GM18498 (cell line): ENCODE results near the gene STK35.

Source experiments
- ATAC-seq: cut with Tn5 transposase; IDR thresholded peaks from one replicate; pipeline ENCODE4 v1.9.1; 2021; ENCODE audit warnings: mild to moderate bottlenecking, moderate library complexity; ENCODE audit not compliant: unreplicated experiment

STK35 gene

DNA sequence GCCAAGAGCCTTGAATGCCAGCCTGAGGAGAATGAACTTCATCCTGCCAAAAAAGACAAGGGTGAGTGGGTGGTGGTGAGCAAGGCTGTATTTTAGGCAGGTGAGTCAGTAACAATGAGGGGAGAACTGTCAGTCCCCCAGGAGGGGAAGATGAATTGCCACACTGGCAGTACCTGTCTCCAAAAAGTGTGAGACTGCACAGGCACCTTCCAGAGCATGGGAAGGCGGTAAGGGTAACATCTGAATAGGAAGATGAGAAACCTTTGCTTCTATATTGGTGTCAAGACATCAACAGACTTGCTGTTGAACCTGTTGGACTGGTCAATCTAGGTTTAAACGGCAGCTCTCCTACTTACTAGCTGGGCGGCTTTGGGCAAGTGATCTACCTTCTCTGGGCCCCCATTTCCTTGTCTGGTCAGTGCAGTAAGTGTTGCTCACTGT, 30.9 kb downstream of the STK35 start:
- ATAC-seq, result no peak

DNA sequence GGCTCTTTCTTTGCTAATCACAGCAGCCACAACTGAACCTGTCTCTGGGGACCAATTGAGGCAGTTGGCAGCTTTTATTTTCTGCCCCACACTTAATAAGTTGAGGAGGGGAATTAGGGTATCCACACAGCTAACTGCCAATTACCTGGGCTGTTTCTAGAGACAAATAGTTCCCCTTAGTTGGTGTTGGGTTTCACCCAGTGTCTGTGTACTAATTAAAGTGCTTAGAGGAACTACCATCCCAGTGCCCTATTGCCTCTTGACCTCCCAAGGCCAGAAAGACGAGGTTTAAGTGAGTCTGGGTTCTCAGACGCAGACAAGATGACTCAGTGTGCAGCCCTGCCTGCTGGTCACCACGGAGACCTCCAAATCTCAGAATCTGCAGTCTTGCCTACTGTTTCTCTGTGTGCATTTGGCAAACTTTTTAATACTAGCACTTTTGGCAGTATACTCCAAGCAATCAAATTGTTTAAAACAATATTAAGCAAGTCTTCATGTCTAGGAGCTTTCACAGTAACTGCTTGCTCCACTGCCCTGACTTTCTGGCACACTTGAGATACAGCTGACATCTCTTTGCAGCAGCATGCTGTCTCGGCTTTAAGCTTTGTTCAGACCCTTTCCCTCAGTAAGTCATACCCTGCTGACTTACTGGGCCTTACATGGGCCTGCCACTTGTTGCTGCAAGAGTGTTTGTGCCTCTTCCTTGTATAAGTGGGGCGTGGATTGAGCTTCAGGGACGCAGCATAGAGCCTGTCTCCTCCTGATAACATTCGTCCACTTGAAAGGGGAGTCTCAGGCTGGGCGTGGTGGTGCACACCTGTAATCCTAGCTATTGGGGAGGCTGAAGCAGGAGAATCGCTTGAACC, 31.9 kb downstream of the STK35 start:
- ATAC-seq, result no peak

DNA sequence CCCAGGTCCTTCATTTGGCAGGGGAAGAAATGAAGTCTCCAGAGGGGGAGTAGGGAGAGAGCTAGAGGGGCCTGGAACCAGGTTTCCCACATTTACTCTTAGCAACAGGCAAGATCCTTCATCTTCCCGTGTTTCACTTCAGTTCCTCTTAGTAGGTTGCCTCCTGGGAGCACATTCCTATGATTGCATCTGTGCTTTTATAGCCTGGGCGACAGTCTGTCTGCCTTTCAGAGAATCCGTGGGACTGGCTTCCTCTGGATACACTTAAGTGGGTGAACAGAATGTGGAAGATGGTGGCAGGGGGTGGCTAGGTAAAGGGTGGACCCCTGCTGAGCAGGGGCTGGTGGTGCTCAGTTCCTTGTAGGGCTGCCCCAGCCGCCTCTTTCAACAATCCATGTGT, 33.4 kb downstream of the STK35 start:
- no peak for ATAC-seq

DNA sequence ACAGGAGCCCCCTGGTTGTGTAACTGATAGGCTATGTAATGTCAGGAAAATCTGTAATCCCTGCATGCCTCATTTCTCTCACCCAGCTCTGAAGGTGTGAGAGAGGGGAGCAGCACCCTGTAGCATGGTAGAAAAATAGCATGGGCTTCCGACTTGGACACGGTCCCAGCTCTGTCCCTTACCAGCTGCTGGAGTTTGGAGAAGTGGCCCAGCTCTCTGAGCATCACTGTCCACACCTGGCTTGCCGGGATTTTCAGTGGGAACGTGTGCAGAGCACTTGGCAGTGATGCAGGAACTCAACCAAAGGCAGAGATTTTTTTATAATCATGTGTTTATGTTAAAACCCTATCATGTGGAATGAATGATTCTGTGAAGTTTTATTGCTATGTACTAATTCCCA, 34.6 kb downstream of the STK35 start:
- ATAC-seq, result no peak

DNA sequence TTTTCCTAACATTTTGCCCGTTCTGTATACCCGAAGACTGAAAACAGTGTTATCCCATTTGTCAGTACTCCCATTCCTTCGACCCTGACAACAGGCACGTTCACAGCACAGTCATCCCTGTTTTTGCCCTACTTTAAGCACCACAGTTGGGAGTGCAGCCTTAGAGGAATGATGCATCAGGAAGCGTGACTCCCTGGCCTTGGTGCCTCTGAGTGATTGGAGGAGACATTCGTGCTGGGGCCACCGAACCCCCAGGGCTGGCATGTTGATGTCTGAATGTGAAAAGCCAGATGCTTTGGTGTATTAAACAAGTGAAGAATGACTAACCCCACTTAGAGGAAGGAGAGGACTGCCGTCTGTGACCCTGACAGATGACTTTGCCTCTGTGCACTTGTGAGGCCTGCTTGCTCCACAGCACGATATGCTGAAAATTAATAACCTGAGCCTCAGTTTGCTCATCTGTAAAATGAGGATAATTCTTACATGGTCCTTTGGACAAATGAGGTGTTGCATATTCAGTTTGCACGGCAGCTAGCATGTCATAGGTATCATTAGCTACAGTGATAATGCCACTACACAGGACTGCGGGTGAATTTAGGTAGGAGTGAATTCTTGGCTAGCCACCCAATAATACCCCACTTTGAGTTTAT, 36.0 kb downstream of the STK35 start:
- ATAC-seq, result no peak

DNA sequence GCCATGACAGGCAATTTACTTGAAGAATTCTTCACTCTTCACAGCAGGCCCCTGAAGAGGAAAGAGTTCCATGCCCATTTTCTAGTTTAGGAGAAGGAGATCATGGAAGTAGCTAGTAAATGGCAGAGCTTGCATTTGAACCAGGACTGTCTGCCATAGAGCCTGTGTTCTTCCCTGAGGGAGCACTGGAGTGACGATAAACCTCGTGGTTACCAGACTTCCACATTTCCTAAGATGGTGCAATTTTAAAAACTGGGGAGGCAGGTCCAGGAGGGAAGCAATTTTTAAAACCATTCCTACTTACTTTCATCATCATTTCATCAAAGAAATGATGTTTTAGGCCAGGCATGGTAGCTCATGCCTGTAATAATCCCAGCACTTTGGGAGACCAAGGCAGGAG, 36.8 kb downstream of the STK35 start:
- no peak for ATAC-seq

DNA sequence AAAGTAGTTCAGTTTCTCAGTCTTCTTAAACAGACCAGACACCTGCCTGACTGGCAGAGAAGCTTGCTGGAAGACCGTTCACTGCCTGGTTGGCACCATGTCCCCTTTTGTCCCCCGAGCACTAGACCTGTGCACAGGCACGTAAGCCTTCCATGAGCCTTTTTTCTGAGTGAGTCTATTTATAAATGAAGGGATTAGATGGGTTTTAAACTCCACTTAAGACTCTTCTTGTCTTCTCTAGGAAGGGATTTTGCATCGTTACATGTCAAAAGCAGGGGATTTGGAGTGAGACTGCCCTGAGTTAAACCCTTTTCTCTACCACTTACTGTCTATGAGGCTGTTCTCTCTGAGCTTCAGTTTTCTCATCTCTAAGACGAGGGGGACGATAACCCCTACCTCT, 37.6 kb downstream of the STK35 start:
- no peak for ATAC-seq

DNA sequence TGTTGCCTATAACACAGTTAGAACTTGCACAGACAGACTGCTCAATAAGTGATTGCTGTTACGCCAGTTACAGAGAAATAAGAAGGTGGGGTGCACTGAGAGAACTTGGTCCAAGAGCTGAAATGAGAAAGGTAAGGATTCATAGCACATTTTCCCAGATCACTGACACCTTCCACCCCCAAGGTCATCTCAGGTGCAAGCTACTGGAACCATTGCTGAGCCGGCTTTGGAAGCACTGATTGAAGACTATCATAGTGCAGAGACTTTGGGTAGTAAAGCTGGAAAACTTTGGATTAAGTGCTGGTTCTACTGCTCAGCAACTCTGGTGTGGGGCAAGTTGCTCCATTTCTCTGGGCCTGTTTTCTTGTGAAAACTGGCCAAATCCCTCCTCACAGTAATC, 38.1 kb downstream of the STK35 start:
- no peak for ATAC-seq

DNA sequence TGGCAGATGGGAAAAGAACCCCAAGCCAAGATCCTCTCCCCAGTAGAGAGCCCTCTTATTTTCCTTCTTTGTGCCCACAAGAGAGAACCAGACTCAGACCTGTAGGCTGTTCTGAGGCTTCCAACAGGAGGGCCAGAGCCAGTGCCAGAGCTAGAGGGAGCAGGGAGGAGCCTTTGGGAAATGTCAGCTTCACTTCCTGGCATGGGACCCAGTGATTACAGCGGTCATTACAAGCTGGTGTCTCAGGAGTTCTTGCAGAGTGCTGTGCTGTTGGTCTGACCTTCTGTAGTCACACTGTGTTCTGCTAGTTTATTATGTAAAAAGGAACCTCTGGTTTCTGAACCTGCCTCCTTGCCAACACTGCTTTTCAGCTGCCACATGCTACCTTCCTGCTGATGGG, 38.9 kb downstream of the STK35 start:
- ATAC-seq, result no peak

DNA sequence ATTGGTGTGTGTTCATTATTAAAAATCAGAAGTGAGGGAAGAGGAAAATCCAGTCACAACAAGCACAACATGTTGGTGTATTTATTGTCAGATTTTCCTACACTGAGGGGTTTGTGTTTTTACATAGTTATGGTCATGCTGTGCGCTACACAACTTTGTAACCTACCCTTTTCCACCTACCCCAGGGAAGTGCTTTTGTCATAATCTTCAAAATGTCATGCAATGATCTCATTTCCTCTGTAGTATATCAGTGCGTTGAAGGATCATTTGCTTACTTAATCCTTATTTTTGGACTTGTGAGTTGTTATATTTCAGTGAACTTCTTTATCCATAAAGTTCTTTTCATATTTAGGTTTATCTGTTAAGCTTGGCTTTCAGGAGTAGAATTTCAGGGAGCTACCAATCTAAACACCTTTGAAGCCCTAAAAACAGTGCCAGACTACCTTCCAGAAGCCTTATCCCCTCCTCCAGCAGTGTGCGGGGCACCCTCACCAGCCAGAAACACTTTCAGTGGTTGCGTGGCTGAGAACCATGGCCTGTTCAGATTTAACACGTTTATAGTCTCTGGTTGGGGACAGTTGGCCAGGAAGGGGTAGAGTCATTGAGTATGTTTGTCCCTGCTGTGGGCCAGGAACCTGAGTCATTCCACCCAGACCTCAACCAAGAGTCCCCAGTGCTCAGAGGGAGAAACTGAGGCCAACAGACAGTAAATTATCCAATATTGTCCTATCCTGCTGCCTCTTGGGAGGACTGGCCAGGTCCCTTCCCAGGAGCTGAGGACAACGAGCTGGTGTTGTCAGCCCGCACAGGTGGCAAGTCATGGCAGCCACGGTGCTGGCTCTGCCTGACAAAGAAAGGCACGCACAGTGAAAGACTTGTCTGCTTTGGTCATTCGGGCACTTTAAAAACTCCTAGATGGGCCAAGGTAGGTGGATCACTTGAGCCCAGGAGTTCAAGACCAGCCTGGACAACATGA, 40.3 kb downstream of the STK35 start:
- ATAC-seq, result no peak

DNA sequence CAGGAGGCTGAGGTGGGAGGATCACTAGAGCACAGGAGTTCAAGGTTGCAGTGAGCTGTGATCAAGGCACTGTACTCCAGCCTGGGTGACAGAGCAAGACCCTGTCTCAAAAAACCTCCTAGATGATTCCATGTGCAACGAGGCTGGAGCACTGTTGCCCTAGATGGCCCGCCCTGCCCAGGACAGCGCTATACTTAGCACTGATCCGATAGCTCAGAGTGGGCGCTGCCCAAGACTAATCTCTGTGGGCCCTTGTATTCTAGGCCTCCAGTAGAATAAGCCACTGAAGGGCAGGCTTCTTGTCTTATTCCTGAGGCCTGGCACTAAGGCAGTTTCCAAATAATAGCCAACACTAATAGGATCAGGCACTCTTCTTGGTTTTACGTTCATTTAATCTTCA, 41.0 kb downstream of the STK35 start:
- no peak for ATAC-seq

DNA sequence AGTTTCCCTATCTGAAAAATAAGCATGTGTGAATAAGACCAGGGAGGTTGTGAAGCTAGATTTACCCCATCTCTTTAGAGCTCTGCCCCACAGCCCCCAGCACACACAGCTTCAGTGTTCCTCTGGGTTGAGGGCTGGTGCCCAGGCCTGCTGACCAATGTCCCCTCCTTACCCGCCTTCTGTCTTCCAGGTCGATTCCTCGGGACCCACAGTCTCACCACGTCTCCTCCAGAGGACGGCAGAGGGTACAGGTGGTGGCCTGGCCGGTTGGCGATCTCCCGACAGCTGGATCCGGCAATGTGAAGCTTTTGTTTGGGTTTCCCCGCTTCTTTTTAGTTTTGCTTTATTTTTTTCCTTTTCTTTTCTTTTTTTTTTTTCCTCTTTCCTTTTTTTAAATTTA, 42.0 kb downstream of the STK35 start:
- no peak for ATAC-seq

DNA sequence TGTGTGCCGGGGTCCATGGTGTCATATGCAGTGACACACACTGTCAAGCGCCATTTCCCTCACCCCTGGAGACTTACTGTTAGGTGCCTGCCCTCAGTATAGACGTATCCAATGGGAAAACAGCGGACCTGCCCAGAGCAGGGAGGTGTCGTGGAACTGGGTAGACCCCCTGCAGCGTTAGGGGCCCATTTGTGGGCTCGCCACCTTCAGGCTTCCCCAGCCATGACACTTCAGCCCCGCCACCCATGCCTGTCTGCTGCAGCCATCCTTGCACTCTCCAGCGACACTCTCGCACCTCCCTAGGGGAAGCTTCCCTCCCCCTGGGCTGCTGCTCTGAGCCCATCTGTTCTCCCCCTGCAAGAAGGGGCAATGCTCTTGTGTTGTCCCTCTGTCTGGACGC, 43.2 kb downstream of the STK35 start:
- no peak for ATAC-seq

DNA sequence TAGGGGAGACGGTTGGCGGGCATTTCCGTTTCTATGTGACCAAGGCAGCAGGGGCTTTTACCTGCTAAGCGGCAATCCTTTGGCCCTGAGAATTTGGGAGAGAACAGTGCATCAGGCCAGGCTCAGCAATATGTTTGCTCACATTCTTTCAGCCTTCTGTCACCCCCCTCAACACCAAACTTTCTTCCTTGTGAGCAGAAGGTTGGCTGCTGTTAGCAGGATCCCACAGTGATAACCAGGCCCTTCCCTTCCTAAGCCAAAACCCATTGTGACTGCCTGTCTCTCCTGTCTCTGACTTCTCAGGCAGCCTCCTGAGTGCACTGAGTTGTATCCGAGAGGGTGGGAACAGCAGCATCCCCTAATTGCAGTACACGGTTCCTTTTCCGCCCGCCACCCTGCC, 43.7 kb downstream of the STK35 start:
- ATAC-seq, result no peak

DNA sequence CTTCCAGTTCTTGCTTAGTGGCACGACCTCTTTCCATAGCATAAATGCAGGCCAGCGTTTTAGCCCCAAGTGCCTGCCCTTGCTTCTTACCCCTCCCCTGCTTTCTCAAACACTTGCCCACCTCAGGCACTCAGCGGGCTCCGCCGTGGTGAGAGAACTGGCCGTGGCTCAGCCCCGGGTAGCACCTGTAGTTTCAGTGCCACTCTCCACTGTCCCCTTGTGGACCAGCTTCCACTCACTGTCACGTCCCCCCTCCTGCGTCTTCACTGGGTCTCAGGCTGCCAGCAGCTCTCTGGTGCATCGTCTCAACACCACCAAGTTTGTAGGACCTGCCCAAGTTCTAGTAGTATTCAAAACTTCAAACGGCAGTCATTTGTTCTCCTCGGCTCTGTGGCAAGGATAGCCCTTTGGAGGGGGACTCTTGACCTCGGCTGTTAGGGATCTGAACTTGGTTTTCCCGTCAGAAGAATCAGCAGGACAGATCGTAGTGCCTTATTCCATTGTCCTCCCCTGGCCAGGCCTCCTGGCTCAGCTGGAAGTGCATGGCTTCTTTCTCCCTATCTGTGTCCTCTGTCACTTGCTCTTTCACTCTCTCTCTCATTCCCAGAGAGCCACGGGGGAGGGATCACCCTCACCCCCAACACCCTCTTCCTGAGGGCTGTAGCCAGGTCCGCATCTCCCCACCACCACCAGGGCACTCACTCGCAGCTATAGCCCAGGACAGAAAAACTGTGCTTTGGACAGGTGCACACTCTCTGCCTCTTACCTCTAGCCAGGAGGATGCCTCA, 44.6 kb downstream of the STK35 start:
- no peak for ATAC-seq

DNA sequence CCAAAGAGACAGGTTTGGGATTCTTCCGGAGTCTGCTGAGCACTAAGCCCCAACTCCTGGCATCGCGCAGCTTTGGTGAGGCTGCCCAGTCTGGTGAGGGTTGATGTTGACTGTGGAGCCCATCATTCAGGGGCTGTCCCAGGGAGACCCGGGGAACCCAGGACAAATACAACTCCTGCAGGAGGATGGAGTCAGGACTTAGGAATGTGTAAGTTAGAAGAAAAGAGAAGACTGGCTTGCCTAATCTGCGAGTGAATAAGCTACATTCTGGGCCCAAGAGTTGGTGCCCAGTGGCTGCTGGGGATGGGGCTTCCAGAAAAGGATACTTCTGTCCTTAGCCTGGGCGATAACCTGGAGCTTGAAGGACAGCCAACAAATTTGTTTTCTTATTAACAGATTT, 47.9 kb downstream of the STK35 start:
- no peak for ATAC-seq

DNA sequence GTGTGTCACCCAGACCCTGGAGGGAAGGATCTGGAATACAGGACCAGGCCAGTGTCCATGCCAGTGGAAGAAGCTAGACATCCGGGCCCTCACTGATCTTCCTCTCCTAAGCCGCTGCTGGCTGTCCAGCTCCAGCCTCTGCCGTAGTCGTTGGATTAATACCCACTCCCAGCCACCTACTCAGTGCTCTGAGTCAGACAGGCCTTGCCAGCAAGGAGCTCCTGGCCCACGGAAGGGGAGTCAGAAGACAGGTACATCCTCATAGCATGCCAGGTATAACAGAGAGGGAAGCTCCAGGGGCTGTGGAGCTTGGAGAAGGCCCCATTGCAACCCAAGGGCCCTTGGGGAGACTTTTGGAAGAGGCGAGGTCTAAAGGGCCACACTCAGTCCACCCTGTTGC, 49.0 kb downstream of the STK35 start:
- no peak for ATAC-seq

DNA sequence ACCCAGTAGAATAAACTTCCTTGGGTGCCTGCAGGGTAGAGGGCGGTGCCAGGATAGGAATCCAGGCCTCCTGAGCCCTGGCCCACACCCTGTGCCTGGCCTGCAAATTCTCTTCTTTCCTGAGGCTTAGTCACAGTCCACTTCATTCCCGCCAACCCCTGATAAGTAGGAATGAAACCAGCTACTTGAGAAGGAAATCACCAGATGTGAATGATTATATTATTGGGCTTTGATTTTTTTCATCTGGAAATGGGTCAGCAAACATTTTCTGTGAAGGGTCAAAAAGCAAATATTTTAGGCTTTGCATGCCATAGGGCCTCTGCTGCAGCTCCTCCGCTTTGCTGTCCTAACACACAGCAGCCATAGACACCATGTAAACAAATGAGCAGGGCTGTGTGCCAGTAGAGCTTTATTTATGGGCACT, 50.2 kb downstream of the STK35 start:
- ATAC-seq, result no peak

DNA sequence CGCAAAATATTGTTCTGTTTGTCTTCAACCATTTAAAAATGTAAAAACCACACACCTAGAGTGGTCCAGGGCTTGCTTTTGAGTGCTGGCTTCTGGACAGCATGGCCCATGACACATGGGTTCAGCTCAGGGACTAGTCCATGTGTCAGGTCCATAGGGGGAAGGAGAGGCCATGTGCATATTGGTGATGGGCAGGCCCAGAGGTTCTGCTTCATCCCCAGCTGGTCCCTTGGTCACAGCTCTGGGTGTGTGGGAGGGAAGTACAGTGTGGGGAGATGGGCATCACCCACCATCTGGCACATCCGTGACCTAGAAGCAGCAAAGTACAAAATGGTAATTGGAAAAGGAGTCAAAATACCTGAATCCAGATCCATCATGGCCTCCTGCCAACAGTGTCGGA, 50.7 kb downstream of the STK35 start:
- ATAC-seq, result no peak

DNA sequence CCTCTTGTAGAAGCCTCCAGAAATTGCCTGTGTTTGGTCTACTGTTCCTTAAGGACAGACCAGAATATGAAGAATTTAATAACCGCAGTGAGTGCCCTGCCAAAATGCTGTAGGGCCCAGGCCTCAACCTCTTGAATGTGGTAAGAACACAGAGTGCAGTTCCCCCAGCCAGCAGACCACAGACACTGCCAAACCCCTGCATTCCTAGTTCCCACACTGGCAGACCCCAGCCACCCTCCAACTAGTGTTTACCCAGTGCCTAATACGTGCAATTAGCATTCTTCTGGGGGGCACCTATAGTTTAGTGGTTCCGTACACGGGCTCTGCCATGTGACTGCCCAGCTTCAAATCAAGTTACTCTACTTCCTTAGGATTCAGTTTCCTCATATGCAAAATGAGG, 51.7 kb downstream of the STK35 start:
- ATAC-seq, result no peak

DNA sequence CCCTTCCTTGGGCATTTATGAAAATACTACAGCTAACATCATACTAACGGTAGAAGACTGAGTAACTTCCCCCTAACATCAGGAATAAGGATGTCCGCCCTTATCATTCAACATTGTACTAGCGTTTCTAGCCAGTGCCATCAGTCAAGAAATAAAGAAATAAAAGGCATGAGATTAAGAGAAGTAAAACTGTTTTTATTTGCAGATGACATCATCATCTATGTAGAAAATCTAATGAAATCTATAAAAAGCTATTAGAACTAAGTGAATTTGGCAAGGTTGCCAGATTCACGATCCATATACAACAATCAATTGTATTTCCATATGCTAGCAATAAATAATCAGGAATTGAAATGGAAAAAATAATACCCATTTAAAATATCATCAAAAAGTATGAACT, 54.6 kb downstream of the STK35 start:
- no peak for ATAC-seq
